NCI-H524 (cell line): Measurements from ENCODE around the gene SYT14.
A peak's percentile ranks its signal among the peaks of the same experiment; 100 is the strongest.
"Not testable (repeated sequence)": the region's sequence is repeated elsewhere in the genome, so short reads cannot be mapped to it uniquely, and the experiment has no call there.

Experiments
- DNase-seq, 2 experiments: peaks; one replicate each; lab custom pipeline; 2025; lab: John Stamatoyannopoulos, UW

The SYT14 gene

DNA sequence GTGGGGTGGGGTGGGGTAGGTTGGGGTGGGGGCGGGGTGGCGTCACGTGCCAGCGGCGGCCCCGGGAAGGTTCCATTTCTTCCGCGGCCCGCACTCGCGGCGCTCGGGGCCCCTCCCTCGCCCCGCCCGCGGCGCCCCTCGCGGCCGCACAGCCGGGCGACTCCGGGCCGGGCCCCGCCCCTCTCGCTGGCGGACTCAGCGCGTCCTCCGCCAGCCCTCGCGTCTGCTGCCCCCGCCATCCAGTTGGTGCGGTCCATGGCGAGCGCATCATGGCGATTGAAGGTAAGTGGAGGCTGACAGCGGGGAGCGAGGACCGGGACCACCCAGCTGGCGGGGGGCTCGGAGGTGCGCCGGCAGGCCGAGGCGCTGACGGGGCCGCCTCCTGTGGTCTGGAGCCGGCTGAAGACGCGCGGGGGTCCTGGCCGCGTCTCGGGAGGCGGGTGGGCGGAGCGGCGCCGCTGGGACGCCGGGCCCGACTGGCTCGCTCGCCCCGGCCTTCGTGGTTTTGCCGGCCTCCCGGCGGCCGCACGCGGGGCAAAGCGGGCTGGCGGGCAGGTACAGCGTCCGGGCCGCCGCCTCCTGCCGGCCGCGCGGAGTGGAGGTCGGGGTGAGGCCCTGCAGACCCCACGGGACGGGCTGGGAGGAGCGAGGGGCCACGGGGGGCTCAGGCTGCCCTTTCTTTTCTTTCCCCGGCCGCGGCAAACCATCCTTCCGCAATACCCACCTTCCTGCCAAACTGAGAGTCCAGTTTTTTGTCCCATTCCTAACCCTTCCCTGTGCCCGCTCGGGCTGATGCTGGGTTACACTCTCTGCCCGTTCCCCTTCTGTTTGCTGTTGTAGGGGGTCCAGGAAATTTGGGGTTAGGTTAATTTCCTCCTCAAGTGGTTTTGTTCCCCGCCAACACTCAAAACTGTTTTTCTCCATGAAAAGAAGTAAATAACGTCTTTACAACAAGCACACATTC, at the start of gene SYT14:
Gene SYT14, plus strand, starts transcription at position 222 of the 964 bp plus-strand sequence. Its CDS starts 48 bp downstream, at position 270.
- peak; percentile 69 to 77 for DNase-seq

DNA sequence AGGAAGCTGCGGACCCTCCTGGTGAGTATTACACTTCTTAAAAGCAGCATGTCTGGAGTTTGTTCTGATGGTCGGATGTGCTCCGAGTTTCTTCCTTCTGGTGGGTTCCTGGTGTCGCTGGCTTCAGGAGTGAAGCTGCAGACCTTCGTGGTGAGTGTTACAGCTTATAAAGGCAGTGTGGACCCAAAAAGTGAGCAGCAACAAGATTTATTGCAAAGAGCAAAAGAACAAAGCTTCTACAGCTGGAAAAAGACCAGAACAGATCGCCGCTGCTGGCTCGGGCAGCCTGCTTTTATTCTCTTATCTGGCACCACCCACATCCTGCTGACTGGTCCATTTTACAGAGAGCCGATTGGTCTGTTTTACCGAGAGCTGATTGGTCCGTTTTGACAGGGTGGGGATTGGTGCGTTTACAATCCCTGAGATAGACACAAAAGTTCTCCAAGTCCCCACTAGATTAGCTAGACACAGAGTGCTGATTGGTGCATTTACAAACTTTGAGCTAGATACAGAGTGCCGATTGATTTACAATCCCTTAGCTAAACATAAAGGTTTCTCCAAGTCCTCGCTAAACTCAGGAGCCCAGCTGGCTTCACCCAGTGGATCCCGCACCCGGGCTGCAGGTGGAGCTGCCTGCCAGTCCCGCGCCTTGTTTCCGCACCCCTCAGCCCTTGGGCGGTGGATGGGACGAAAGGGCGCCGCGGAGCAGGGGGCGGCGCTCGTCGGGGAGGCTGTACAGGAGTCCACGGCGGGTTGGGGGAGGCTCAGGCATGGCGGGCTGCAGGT, 49.5 kb upstream of the SYT14 start:
- DNase-seq = not testable (repeated sequence)

DNA sequence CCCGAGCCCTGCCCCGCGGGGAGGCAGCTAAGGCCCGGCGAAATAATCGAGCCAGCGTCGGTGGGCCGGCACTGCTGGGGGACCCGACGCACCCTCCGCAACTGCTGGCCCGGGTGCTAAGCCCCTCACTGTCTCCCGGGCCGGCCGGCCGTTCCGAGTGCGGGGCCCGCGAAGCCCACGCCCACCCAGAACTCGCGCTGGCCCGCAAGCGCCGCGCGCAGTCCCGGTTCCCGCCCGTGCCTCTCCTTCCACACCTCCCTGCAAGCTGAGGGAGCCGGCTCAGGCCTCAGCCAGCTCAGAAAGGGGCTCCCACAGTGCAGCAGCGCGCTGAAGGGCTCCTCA, 49.0 kb upstream of the SYT14 start:
- DNase-seq = no peak

DNA sequence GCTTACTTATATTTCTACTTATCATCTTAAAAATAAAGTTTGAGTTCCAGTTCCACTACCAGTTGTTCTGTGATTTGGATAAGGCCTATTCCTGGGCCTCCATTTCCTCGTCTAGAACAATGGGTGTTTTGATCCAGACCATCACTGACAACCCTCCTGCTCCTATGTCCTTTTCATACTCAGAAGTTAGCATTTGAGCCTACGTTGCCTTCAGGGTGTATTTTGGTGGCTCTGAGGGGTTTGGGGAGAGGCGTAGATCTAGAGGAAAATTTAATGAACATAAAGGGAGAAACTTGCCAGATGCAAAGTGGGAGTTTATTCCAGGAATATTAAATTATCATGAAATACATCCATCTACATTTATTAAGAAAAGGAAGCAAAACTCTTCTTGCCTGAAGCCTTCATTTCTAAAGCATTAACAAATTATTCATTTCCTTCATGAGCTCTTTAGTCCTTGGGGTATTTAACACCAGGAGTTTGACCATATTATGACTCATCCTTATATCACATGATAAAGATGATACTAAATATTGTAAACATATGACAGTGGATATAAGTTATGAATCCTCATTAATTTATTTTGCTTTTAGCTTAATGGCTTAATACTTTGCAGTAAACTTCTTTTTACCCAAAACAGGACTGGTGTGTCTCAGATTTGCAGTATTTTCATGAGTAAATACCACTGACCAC, 47.2 kb upstream of the SYT14 start:
- DNase-seq = no peak

DNA sequence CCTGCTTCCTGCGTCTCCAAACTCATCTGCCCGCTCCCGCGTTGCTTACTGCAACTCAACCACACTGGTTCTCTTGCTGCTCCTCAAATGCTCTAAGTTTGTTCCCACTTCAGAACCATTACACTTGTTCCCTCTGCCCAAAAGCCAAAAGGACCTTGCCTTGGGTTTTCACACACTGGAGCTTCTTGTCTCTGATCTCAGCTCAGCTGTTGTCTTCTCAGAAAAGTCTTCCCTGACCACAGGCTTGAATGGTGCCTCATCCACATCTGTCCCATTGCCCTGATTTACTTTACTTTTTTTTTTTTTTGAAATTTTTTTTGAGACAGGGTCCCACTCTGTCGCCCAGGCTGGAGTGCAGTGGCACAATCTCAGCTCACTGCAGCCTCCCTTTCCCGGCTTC, 44.3 kb upstream of the SYT14 start:
- no peak for DNase-seq

DNA sequence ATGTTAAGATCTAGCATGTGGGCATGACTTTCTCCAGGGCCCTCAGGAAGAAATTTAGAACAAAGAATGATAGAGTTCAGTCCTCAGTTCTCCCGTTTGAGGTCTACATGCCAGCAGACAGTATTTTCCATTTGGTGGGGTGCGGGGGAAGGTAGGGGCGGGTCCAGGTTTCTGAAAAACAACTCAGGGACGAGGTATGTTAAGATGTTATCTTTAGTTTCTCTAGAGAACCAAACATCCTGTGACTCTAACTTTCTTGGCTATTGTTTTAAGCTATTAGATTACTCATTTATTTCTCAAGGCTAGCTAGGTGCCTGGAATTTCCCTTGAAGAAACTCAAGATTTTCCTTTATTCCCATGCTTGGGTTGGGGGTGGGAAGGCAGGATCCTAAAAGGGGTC, 42.3 kb upstream of the SYT14 start:
- DNase-seq = no peak

DNA sequence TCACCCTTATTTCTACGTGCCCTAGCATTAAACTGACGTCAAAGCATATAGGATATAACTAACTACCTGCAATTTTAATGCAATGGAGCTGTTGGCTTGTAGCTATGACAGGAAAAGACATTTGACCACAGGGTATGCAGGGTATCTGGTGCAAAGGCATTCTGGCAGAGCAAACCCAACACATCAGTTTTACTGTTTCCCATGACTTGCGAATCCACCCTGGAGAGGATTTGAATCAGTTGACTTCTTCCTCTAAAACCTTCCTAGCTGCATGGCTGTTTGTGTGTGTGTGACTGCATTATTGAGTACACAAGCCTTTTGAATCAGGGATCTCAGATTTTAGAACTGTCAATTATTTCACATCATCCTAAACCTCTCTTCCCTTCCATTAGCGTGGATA, 41.7 kb upstream of the SYT14 start:
- DNase-seq = no peak

DNA sequence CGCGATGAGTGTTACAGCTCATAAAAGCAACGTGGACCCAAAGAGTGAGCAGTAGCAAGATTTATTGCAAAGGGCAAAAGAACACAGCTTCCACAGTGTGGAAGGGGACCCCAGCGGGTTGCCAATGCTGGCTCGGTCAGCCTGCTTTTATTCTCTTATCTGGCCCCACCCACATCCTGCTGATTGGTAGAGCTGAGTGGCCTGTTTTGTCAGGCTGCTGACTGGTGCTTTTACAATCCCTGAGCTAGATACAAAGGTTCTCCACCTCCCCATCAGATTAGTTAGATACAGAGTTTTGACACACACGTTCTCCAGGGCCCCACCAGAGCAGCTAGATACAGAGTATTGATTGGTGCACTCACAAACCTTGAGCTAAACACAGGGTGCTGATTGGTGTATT, 39.7 kb upstream of the SYT14 start:
- not testable (repeated sequence) for DNase-seq

DNA sequence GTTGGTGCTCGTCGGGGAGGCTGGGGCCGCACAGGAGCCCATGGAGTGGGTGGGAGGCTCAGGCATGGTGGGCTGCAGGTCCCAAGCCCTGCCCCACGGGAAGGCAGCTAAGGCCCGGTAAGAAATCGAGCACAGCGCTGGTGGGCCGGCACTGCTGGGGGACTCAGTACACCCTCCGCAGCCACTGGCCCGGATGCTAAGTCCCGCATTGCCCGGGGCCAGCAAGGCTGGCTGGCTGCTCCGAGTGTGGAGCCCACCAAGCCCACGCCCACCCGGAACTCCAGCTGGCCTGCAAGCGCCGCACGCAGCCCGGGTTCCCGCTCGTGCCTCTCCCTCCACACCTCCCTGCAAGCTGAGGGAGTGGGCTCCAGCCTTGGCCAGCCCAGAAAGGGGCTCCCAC, 39.2 kb upstream of the SYT14 start:
- not testable (repeated sequence) for DNase-seq

DNA sequence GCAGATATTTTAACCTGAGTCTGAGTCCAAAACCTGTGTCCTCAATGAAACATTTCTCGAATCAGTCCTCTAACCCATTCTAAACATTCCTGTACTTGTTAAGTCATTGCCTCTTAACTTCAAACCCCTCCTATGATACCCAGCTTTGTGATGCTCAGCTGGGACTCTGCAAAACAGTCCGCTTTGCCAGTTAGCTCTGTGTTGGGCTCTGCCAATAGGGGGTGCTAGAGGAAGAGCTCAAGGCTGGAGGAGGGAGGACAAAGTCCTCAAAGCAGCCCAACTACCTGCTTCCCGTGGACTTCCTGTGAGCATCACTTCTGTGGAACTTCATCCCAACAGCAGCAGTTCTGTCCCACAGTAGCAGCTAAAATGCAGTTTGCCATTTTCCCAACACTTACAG, 38.1 kb upstream of the SYT14 start:
- no peak for DNase-seq

DNA sequence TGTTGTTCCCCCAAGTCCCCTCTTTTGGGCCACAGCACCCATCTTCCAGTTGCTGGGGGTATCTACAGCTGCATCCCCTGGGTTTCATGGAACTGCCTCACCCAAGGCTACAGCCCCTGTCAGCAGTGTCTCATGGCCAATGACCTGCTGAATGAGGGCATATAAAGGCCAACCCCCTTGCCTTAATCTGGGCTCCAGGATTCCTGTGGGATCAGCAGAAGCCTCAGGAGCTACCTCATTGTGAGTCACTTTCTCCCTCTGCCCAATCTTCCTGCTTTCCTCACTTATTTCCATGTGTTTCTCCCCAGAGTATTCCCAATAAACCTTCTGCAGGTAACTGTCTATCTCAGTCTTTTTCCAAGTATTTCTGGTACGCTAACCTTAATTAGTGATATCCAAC, 37.3 kb upstream of the SYT14 start:
- no peak for DNase-seq

DNA sequence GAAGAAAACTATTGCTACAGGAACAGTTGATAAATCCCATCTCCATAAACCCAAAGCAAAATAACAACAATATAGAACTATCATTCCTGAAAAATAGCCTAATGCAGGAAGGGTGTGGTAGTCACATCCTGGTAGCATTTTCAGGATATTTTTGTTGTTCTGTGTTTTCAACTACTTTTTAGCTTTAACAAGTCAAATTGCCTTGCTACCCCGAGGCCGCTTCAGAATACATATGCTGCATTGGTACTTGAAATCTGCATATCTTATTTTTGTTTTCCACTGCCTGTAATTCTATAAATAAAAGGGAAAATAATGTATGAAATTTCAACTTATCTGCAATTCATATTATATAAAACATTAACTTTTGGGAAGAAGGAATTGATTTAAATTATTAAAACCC, 36.8 kb upstream of the SYT14 start:
- no peak for DNase-seq

DNA sequence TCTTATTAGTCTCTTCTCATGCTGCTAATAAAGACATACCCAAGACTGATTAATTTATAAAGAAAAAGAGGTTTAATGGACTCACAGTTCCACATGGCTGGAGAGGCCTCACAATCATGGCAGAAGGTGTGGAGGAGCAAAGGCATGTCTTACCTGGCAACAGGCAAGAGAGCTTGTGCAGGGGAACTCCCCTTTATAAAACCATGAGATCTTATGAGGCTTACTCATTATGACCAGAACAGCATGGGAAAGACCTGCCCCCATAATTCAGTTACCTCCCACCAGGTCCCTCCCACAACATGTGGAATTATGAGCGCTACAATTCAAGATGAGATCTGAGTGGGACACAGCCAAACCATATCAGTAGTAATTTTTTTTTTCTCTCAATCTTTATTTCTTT, 33.2 kb upstream of the SYT14 start:
- DNase-seq = not testable (repeated sequence)

DNA sequence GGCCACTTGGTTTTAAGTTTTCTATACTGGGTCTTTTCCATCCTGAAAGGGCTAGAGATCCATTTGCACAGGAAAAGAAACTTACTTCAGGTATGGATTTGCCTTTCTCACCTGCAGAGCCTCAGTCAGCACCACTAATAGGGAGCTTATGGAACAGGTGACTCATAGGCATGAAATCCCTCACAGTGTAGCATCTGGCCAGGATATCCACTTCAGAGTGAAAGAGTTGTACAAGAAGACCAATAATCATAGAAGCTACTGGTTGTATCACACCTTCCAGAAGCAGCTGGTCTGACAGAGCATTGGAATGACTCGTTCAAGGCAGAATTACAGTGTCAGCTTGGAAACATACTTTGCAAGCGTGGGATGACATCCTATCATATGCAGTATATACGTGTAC, 26.3 kb upstream of the SYT14 start:
- DNase-seq = no peak

DNA sequence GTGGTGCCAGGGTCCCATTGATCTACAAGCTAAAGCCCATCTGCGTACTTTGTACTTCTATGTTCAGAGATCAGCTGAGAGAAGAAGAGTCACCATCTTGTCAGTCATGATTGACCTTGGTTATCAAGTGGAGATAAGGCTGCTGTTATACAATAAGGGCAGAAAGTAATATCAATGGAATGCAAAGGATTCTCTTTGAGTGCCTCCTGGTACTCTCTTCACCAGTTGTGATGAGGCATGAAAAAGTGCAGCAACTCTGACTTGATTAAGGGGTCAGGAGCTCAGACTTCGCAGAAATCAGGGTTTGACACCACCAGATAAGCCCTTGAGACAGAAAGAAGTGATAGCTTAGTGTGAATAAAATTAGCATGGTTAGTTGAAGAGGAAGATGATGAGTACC, 25.7 kb upstream of the SYT14 start:
- DNase-seq = no peak

DNA sequence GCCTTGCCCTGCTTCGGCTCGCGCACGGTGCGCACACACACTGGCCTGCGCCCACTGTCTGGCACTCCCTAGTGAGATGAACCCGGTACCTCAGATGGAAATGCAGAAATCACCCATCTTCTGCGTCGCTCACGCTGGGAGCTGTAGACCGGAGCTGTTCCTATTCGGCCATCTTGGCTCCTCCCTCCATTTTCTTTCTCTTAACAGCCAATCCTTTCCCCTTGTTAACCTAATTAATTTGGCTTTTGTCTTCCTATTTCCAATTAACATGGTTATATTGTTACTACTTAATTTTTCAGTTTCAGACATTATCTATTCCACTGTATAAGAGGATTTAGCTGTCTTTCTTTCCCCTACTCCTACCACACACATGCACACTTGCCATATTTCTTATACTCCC, 18.4 kb upstream of the SYT14 start:
- DNase-seq = not testable (repeated sequence)

DNA sequence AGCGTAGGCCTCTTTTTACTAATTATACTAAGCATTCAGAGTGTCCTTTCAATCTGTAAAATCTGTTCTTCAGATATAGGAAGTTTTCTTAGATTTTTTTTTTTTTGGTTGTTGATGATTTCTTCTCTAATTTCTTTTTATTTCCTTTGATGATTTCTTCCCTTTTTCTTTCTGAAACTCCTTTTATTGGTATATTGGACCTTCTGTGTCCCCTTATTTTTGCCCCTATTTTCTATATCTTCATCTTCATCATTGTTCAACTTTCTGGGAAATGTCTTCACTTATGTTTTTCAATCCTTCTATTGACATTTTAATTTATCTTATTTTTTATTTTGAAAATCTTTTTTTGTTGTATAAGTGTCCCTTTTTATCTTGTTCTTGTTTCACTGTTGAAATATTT, 17.2 kb upstream of the SYT14 start:
- DNase-seq = no peak

DNA sequence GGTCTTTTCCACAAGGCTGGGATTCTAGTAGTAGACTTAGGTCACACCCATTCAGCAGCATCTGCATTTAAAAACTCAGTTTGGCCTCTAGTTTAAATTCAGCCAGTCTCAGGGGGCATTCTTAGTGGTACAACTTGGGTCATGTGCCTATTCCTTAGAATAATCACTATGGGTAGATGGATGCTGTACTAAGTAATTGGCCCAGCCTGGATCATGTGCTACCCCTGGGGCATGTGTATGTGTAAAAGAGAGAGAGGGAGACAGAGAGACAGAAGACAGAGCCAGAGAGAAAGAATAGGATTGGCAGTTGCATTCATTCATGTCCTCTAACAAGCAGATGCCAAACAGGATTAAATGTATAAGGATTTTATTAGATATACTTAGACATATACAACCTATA, 13.6 kb upstream of the SYT14 start:
- no peak for DNase-seq

DNA sequence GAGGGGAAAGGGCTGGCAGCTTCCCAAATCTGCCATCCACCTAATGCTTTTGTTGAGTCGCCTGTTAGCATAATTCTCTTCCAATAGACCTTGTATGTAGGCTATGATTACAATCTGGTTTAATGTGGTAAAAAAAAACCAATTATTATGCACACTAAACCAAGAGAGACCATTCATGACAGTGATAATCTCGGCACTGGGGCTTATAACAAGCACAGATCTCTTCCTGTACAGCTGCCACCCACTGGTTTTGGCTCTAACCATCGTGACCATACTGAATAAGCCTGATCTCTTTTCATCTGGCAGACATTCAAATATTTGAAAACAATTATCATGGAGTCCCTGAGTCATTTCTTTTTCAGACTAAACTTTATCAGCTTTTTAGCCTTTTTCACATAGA, 12.0 kb upstream of the SYT14 start:
- DNase-seq = peak; percentile 9 to 48

DNA sequence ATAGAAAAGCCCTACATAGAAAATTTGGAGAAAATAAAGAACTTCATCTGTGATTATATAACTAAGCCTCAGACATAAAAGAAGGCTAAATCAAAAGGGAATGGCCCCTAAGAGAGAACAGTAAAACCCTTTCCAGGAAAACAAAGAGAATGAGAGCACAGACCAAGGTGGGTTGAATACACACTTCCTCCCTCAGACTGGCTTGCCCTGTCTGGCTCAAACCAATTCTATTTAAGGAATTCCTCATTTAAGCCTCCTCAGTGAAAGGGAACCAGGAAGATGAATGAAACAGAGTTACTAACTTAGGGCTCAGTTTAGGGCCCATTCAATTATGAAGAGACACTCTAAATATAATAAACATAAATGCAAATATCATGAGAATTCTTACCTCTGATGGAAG, 10.6 kb upstream of the SYT14 start:
- DNase-seq = no peak

DNA sequence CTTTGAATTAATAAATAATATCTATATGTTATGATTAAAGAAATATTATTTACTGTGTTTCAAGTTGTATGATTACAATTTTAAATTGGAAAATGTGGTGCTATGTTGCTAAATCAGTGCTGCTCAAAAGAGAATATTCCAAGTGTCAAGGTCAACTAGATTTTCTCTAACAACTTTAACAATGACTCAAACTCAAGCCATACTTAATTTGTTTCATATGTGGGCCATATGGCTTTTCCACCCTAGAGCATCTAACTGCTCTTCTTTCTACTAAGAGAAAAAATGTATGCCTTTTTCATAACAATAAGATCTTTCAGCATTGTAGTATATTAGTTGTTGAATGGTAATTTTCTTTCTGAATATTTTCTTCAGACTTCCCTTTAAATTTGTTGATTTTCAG, 8.3 kb upstream of the SYT14 start:
- DNase-seq = no peak

DNA sequence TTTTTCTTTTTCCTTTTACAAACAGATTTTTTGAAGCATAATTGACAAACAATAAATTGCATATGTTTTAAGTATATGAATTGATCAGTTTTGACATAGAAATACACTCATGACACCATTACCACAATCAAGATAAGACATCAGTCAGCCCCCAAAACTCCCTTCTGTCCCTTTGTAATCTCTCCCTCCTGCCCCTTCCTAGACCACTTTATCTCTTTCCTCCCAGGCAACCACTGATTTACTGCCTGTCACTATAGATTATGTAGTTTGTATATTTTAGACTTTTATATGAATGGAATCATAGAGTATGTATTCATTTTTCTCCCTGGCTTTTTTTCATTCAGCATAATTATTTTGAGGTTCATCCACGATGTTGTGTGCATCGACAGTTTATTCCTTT, 6.9 kb upstream of the SYT14 start:
- no peak for DNase-seq

DNA sequence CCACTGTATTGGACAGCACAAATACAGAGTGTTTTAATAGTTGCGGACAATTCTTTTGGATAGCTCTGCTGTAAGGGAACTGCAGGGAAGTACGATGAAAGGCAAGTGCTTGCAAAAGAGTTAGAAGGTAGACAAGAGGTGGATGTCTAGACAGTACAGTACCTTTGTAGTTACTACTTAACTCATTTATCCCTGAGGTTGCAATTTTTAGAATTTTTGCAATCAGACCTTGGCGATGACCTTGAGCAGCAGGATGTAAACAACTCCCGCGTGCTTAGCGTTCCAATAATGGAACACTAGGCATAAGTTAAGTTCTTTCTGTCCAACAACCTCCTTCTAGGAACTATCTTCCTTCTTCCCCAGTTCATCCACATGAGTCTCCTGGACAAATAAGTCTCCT, 1.9 kb upstream of the SYT14 start:
- no peak for DNase-seq
